Left colon (tissue), 2 donors: ENCODE data around the gene MFAP3L. TPM values are rescaled to one million over a fixed set of nuclear protein-coding genes. Genes with fewer than 3 reads are reported as not detected.
A peak's percentile ranks its signal among the peaks of the same experiment; 100 is the strongest.

Experiments
- ATAC-seq: fragments of 200-7000 bp; cut with Tn5 transposase; one replicate; pipeline ENCODE4 v1.9.1; 2020; ENCODE audit warnings: mild to moderate bottlenecking, moderate library complexity
- DNase-seq, 2 donors: peaks; one replicate each; pipeline ENCODE4 v3.0.0-alpha.2; 2020
- intact Hi-C, 2 donors: fragments of 100-400 bp; cut with DNase I in 1 of 2; cut with micrococcal nuclease in 1 of 2; formaldehyde crosslinking; loops; one replicate each; pipeline versions ENCODE4 v1.11.2 to v1.14.0; 2022; cut with DNase I, micrococcal nuclease
- total RNA-seq, 2 donors: library from RNA; stranded (reverse); fragmentation: NEBNext Ultra II Directional; extraction: Animal tissue kit (Norgen Biotek cat#: 25700); gene quantifications; one replicate each; pipeline ENCODE4 v1.2.1, GENCODE V29; 2021
- donor health status: DM: no; HTN: no; CAD: no.
- donor health status: DM: yes; HTN: yes; CAD: no.

MFAP3L gene
- total RNA-seq, 2 donors from 2014 or later = 4.2 to 5.5 TPM

GRCh38 chr4:169999923-170000322 lies 26.3 kb downstream of the MFAP3L start:
- no peak for DNase-seq
- no peak for ATAC-seq
- intact Hi-C loops = no loop called here

- ATAC-seq (no peak), DNase-seq (no peak)
- intact Hi-C loops = no loop called here
Measured at GRCh38 chr4:169998981-169999380, 27.2 kb downstream of the MFAP3L start.

GRCh38 chr4:169996379-169997240 lies 29.6 kb downstream of the MFAP3L start:
- ATAC-seq (no peak), DNase-seq (no peak)
- intact Hi-C loops = no loop called here

- intact Hi-C loops = no loop called here
- no peak for DNase-seq
- no peak for ATAC-seq
Measured at GRCh38 chr4:169993531-169993930, 32.7 kb downstream of the MFAP3L start.

GRCh38 chr4:169988252-169988651 lies 37.9 kb downstream of the MFAP3L start:
- intact Hi-C loops = no loop called here
- no peak for ATAC-seq
- DNase-seq = no peak

- intact Hi-C loops = no loop called here
- no peak for ATAC-seq
- no peak for DNase-seq
Measured at GRCh38 chr4:169987327-169988228, 38.6 kb downstream of the MFAP3L start.

GRCh38 chr4:169986369-169986768 lies 39.8 kb downstream of the MFAP3L start:
- DNase-seq (no peak), ATAC-seq (no peak)
- intact Hi-C loops = no loop called here

GRCh38 chr4:169985881-169986280 lies 40.3 kb downstream of the MFAP3L start:
- DNase-seq (no peak), ATAC-seq (no peak)
- intact Hi-C loops = no loop called here

- intact Hi-C loops = no loop called here
Measured at GRCh38 chr4:169984745-169985144, 41.5 kb downstream of the MFAP3L start.

GRCh38 chr4:169984173-169984572 lies 42.0 kb downstream of the MFAP3L start:
- intact Hi-C loops = no loop called here
- ATAC-seq (no peak), DNase-seq (no peak)

More at GRCh38 chr4:169984745-169985144, 41.5 kb downstream of the MFAP3L start:
- DNase-seq (no peak), ATAC-seq (no peak)

- DNase-seq = no peak
- ATAC-seq = no peak
- intact Hi-C loops = no loop called here
Measured at GRCh38 chr4:169976951-169977350, 49.2 kb downstream of the MFAP3L start.

GRCh38 chr4:169975838-169976796 lies 50.1 kb downstream of the MFAP3L start:
- DNase-seq (peak; percentile 29 to 59), ATAC-seq (peak; percentile 94)
- intact Hi-C loops = no loop called here

GRCh38 chr4:169975131-169975837 lies 50.9 kb downstream of the MFAP3L start:
- ATAC-seq = peak; percentile 6
- no peak for DNase-seq
- intact Hi-C loops = no loop called here

- DNase-seq = no peak
- intact Hi-C loops = no loop called here
Measured at GRCh38 chr4:169971456-169972015, 54.7 kb downstream of the MFAP3L start.

GRCh38 chr4:169968999-169969398 lies 57.2 kb downstream of the MFAP3L start:
- DNase-seq = no peak
- intact Hi-C loops = no loop called here
- ATAC-seq = no peak

More at GRCh38 chr4:169971456-169972015, 54.7 kb downstream of the MFAP3L start:
- ATAC-seq = no peak

GRCh38 chr4:169963998-169964397 lies 62.2 kb downstream of the MFAP3L start:
- DNase-seq = no peak
- no peak for ATAC-seq
- intact Hi-C loops = no loop called here

- no peak for DNase-seq
- ATAC-seq = no peak
- intact Hi-C loops = no loop called here
Measured at GRCh38 chr4:169959254-169959653, 66.9 kb downstream of the MFAP3L start.

- ATAC-seq (no peak), DNase-seq (no peak)
- intact Hi-C loops = no loop called here
Measured at GRCh38 chr4:169958629-169959028, 67.6 kb downstream of the MFAP3L start.
